Head of caudate nucleus (tissue), 42 donors: ENCODE measurements around the gene SIT1.
A peak's percentile ranks its signal among the peaks of the same experiment; 100 is the strongest.

Experiments used
- DNase-seq, 42 donors: peaks; one replicate each; pipeline versions ENCODE4 v3.0.0 to v3.0.0-alpha.2; 2020 to 2021; ENCODE audit warnings: mixed read lengths in 7 of 42
- intact Hi-C: fragments of 100-400 bp; cut with DNase I; formaldehyde crosslinking; loops from one replicate; pipeline ENCODE4 v1.15.0; 2022

SIT1 gene

DNA sequence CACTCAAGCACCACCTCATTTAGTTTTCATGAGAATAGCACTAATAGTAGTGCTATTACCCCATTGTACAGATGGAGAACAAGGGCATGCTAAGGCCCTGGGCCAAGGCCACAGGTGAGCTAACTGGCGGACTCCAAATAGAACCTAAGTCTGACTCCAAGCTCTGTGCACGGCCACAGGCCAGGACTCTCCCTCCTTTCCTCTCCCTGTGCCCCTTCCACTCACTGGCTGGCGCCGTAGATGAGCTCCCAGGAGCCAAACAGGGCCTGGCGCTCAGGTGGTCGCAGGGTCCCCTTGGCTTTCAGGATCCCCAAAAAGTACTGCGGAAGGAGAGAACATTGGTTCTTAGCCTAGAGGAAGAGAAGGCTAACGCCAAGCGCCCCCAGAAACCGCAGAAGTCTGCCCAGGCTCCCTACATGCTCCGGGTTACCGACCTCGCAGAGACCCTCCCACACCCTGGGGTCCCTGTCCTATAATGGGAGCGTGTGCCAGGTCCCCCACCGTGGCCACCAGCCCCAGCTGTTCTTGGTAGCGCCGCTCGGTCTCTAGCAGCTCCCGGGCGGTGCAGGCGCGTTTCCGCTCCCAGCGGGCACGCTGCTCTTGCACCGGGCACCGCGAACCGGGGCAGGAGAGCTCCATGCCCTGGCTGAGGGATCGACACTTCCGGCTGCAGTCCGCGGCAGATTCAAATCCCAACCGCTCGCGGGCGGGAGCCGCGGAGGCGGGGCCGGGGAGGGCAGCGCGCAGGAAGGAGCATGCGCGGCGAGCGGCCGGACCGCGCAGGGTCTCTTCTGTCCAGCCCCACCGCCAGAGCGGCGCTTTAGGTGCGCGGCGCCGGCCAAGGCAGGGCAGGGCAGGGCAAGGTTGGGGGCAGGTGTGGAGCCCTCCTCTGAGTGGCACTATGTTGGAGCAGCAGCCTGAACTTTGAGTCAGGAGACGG is 14.1 kb upstream of the SIT1 start, which contains the start of gene ARHGEF39:
Gene ARHGEF39, minus strand, starts transcription at position 665 of the 940 bp plus-strand sequence. Its CDS starts 26 bp downstream, at position 639.
- intact Hi-C loops = no loop called here
- peak; percentile 10 to 87 (median 73) for DNase-seq

DNA sequence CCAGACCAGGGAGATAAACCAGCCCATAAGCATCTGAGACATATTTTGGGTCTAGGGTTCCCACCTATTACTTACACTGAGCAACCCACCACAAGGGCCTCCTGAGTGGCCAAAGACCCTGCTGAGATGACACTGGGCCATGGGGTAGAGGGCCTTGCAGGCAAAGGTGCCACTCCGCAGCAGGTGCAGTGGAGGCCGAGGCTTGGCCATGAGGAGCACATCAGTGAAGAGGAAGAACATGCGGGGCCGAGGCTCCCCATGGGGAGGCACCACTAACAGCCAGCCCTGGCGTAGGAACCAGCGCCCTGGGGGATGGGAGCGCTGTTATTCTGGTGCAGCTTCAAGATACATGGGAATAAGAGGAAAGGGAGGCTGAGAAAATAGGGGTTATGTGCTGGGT is 11.7 kb upstream of the SIT1 start:
- no peak for DNase-seq
- intact Hi-C loops = no loop called here

DNA sequence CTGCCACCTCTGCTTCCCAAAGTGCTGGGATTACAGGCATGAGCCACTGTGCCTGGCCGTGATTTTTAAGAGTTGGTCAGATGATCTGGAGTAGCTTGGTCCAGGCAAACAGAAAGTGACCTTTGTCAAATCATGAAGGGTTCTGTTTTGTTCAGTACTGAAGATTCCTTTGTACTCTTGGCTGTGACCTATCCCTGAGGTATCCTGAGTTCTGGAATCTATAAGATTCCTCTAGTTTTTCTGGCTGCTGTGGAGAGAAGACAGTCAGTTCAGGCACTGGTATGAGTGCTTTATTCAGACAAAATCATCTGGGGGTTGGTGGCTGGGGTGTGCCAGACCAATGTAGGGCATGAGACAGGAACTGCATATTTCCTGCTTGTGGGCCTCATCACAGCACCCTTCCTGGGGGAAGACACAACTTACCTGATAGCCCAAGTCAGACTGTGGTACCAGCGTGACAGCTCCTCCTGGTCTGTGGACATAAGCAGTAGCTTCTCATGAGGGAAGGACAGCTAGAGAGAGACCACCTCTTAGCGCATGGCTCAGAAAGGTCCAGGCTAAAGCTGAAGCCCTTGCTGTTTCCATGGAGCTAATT is 11.1 kb upstream of the SIT1 start:
- intact Hi-C loops = no loop called here
- no peak for DNase-seq

DNA sequence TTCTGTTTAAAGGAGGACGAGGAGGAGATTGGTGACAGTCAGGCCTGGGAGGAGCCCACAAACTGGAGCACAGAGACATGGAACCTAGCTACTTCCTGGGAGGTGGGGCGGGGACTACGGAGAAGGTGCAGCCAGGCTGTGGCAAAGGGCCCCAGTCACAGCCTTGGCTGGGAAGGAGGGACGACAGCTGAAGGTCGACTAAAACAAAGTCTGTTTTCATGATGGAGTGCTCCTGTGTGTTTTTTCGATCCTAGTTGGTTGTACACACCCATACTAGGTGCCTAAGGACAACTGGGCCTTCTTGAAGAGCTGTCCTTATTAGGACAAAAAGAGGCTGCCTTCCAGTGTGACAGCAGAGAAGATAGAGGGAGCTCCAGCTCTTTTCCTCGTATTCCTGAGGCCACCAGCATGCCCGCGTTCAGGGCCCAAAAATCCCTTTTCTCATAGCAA is 10.3 kb upstream of the SIT1 start:
- peak in 18 of 42 donors; percentile 14 to 75 (median 42) for DNase-seq

DNA sequence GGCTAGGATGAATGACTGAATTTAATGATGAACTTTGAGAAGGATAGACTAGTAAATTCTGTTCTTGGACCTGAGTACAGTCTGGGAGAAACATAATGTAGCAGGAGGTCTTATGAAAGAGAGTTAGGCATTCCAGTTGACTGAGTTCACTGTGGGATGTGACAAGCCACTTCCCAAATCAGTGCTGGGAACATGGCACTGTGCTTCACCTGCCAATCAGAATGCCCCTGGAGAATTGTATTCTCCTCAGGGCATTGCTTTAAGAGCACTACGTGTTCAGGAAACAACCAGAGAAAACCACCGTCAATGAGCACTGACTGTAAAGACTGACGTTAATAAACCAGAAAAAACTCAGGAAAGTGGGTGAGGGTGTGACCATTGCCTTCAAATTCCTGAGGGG is 8.6 kb upstream of the SIT1 start:
- no peak for DNase-seq
- intact Hi-C loops = no loop called here

More for the DNA sequence above, 10.3 kb upstream of the SIT1 start:
- intact Hi-C loops = no loop called here

DNA sequence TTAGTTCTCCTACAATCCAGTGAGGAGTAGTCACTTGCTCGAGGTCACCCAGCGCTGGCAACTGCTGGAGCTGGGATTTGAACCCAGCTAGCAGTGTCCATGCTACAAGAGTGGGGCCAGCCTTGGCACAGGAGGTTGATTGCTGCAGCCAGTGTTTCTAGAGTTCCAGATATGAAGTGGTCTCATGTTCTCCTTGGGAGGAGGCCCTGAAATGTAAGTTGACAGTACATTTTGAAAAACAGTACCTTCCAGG is 8.2 kb upstream of the SIT1 start:
- DNase-seq = peak in 17 of 42 donors; percentile 9 to 58 (median 36)
- intact Hi-C loops = no loop called here

DNA sequence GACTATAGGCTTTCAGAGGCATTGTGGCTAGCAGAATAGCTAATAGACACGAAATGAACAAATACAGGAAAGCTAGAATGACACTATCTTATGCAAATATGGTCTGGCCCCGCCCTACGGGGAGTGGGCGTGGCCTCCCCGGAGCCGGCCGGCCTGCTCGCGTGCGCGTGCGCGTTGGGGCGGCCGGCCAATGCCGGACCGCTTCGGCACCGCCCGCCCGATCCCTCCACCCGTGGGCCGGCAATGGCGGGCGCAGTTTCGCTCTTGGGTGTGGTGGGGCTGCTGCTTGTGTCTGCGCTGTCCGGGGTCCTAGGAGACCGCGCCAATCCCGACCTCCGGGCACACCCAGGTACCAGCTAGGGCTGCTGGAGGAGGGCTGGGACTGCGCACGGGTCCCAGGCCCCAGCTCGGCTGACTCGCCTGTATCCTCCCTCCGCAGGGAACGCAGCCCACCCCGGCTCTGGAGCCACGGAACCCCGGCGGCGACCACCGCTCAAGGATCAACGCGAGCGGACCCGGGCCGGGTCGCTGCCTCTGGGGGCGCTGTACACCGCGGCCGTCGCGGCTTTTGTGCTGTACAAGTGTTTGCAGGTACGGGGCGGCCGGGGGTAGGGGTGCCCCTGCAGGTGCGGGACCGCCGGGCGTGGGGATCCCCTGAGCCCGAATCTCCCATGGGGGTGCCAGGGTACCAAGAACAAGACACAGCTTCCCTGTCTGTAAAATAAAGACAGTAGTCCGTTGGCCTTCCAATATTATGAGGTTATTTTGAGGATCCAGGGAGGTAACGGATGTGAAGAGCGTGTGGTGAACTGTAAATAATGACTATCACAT is 7.6 kb upstream of the SIT1 start, which contains the start of gene CCDC107:
Gene CCDC107, plus strand, starts transcription at position 156 of the 831 bp plus-strand sequence. Its CDS starts 88 bp downstream, at position 244.
- DNase-seq = peak; percentile 60 to 92 (median 84)
- intact Hi-C loops = no loop called here

DNA sequence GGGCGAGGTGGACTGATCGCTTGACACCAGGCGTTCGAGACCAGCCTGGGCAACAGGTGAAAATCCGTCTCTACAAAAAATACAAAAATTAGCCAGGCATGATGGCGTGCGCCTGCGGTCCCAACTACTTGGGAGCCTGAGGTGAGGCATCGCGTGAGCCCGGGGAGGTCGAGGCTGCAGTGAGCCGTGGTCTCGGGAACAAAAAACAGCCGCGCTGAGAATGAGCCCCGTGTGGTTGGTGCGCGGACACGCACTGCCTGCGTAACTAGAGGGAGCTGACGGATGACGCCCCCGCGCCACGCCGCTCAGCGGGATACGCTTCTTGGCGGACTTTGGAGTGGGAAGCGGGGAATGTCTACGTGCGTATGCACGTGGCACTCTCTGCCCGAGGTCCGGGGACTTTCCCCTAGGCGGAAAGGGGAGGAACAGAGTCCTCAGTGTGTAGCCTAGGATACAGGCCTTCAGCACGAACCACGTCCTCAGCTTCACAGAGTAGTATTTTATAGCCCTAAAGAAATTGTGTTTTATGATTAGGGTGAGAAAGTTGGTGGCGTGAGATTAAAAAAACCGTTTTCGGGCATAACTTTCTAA is 6.9 kb upstream of the SIT1 start, which contains the start of gene RMRP:
Gene RMRP, minus strand, starts transcription at position 474 of the 591 bp plus-strand sequence.
- intact Hi-C loops = loop anchor here (2.0 kb wide), 1 partner anchor 75 kb away; the partner anchor contains the start of genes CREB3 and TLN1
- DNase-seq = peak; percentile 89 to 100 (median 98)

DNA sequence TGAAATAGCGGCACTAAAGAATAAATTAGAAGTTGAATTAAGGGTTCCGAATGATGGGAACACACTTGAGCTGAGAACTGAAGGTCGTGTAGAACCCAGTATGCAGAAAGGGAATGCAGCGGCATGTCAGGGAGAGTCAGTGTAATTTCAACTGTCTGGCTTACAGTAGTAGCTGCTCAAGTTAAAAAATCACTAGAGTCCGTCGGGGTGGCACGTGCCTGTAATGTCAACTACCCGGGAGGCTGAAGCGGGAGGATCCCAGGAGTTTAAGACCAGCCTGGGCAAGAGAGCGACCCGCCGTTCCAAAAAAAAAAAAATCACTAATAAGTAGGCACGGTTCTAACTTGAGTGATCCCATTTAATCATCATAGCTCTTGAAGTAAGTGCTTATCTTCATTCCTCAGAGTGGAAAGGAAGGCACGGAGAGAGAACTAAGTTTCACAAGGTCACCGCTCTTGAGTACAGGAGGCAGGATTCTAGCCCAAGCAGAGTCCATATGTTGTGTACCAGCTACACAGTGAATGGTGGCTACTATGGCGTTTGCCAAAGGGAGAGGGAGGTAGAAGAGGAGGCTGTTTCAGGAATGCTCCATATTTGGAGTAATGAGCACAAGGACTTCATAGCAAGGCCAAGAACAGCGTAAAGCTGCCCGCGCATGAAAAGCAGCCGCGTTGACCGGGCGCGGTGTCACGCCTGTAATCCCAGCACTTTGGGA is 6.3 kb upstream of the SIT1 start:
- intact Hi-C loops = loop anchor here (2.0 kb wide), 1 partner anchor 76 kb away; the partner anchor contains the start of genes CREB3 and TLN1
- DNase-seq = peak in 4 of 42 donors; percentile 12 to 25 (median 18)

DNA sequence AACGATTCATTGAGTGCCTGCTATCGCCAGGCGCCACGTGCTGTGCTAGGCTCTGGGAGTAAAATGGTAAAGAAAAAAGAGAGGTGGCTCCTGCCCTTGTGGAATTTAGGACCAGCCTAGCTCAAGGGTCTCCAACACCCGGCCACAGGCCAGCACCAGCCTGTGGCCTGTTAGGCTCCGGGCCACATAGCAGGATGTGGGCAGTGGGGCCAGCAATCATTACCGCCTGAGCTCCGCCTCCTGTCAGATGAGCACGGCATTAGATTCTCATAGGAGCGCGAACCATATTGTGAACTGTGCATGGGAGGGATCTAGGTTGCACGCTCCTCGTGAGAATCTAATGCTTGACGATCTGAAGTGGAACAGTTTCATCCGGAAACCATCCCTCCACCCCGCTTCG is 5.6 kb upstream of the SIT1 start:
- peak in 1 of 42 donors; percentile 9 for DNase-seq
- intact Hi-C loops = loop anchor here (2.0 kb wide), 1 partner anchor 76 kb away; the partner anchor contains the start of genes CREB3 and TLN1

DNA sequence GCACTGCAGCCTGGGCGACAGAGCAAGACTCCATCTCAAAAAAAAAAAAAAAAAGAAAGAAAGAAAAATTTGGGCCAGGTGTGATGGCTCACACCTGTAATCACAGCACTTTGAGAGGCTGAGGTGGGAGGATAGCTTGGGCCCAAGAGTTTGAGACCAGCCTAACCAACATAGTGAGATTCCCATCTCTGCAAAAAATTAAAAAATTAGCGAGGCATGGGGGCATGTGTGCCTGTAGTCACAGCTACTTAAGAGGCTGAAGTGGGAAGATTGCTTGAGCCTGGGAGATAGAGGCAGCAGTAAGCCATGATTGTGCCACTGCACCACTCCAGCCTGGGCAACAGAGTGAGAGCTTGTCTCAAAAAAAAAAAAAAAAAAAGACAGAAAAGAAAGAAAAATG is 2.9 kb upstream of the SIT1 start:
- no peak for DNase-seq
- intact Hi-C loops = no loop called here

DNA sequence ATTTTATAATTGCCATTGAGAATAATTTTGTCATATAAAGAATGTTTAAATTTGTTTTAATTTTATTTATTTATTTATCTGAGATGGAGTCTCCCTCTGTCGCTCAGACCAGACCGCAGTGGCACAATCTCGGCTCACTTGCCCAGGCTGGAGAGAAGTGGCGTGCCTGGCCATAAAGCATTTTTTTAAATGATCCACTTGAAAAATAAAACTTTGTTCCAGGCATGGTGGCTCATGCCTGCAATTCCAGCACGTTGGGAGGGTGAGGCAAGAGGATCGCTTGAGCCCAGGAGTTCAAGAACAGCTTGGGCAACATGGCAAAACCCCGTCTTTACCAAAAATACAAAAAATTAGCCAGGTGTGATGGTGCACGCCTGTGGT is 2.1 kb upstream of the SIT1 start:
- DNase-seq = peak in 1 of 42 donors; percentile 4
- intact Hi-C loops = no loop called here

DNA sequence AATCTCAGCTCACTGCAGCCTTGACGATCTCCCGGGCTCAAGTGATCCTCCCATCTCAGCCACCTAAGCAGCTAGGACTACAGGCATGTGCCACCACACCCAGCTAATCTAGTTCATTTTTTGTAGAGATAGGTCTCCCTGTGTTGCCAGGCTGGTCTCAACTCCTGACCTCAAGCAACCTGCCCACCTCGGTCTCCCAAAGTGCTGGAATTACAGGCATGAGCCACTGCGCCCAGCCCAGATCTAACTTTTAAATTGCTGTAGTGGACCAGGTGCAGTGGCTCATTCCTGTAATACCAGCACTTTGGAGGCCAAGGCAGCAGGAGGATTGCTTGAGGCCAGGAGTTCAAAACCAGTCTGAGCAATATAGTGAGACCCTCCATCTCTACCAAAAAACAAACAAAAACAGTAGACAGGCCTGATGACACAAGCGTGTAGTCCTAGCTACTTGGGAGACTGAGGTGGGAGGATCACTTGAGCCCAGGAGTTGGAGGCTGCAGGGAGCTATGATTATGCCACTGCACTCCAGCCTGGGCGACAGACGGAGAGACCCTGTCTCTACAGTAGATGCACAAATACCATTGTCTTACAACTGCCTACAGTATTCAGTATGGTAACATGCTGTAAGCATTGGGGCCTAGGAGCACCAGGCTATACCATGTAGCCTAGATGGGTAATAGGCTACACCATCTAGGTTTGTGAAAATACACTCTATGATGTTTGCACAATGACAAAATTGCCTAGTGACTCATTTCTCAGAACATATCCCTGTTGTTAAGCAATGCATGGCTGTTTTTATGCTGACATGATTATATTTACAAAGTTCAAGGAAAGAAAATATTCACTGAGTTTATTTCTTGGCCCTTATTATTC is 1.5 kb upstream of the SIT1 start:
- DNase-seq = no peak
- intact Hi-C loops = no loop called here

DNA sequence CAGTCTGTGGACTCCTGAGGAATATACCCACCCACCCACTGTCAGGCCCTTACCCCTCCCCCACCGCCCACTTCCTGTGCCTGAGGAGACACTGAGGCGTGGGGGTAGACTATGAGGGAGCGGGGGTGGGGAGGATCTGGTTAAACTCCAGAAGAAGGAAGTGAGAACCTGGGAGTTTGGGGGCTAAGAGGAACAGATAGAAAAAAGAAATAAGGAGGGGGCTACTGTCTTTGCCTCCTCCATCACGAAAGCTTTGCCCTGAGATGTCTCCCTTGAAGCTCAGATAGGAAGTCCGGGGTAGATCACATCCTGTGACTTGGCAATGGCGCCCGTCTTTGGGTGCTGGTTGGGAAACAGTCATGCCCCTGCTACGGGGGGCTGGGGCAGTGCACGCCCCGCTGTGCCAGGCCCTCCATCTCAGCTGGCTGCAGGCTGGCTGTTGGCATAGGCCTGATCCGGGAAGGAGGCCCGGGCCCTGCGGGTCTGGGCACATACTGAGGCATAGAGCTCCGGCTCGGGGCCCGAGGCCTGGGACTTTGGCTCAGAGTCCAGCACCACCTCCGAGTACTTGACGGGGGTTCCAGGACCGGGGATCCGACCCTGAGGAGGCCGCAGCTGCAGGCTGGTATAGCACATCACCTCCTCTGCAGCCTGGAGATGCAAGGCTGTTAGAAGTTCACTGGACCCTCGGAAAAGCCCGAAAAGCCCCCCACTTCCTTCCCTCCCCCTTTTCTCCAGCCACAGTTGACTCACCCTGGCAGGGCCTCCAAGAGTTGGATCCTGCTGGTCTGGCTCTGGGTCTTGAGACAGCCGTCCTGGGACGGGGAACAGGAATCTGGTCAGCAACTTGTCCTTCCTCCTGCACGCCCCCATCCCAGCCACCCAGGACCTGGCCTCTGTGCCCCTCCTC is 1.0 kb downstream of the SIT1 start:
- DNase-seq = peak in 11 of 42 donors; percentile 9 to 49 (median 34)
- intact Hi-C loops = no loop called here

DNA sequence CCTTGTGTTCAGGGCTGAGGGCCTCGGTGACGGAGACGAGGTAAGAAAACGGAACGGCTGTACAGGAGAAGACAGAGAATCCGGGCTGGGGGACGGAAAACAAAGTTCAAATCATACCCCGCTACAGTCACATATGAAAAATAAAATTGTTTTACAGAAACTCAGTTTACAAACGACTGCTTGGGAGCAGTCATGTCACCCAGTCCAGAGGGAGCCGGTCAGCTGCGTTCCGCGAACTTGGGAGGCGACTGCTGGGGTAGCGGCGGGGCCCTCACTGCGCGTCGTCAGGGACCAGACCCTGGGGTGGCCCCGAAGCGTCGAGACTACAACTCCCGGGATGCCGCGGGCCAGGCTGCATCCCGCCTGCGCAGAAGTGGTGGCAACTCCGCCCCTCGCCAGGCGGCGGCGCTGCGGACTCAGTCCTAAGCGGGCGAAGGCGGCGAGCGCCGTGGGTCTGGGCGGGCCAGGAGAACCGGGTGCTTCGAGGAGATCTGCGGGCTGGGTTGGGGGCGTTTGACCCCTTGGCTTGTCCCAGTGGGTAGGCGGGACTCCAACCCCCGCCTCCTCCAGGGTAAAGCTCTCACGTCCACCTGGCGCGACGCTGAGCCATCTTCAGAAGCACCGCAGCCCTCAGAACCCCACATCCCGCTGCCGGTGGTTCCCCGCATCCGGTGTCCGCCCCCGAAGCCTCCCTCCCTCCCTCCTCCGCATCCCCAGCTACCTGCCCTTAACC is 4.0 kb downstream of the SIT1 start:
- intact Hi-C loops = loop anchor here (2.0 kb wide), 2 partner anchors 42 to 86 kb away; partner anchors contain the start of genes CREB3, TESK1 and TLN1

More for the DNA sequence above, 4.0 kb downstream of the SIT1 start:
- DNase-seq = peak; percentile 77 to 97 (median 92)
